HG03095 (cell line): ENCODE measurements around the gene AGBL1.

Source experiments
- ATAC-seq: cut with Tn5 transposase; IDR thresholded peaks from one replicate; pipeline ENCODE4 v1.9.1; 2021; ENCODE audit warnings: moderate library complexity; ENCODE audit not compliant: unreplicated experiment

AGBL1 gene

DNA sequence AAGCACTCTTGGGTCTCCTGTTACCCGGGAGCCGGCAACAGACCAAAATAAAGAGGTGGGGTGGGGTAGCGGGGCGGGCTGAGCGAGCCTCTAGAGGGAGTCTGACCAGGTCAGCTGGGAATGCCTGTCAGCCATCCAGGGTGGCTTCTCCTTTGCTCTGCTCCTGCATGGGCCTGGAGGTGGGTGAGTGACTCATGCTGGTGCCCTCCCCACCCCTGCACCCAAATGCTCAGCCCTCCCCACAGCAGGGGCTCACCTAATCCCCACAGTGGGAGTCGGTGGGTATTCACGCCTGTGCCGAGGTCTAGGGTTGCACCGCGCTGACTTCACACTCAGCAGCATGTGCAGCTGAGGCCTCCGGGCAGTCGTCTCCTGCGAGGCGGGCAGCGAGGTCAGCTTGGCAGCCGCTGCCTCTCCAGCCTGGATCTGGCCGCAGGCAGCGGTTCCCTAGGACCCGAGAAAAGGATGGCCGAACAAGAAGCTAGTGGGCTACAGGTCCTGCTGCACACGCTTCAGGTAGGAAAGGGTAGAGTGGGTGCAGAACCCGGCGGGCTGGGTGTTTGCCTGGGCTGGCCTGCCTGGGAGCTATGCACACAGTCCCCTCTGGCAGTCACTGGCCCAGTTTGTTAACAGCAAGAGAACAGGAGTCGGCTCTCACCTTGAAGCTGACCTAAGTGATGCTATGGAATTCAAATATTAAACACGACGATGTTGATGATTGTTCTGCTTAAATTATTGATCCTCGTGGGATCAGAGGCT is at the start of gene AGBL1:
TSS of gene AGBL1 (plus strand) at position 364 of the 759 bp plus-strand sequence.
- ATAC-seq = no peak

DNA sequence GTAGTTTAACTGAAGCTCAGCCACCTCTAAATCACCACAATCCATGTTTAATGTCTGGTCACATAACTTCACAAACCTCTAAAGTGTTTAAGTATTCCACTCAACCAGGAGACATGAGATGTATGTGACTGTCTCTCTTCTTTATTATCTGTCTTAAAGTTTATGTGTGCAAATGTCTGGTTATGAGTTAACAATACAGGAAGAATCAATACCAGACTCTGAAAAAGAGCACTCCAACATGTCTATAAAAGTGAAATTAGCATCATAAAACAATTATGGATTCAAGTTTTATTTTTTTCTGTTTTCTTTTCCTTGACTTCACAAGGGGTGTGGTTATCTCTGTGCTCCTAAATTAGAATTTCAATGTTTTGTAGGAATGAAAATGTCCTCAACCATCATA is 44.8 kb upstream of the AGBL1 start:
- no peak for ATAC-seq

DNA sequence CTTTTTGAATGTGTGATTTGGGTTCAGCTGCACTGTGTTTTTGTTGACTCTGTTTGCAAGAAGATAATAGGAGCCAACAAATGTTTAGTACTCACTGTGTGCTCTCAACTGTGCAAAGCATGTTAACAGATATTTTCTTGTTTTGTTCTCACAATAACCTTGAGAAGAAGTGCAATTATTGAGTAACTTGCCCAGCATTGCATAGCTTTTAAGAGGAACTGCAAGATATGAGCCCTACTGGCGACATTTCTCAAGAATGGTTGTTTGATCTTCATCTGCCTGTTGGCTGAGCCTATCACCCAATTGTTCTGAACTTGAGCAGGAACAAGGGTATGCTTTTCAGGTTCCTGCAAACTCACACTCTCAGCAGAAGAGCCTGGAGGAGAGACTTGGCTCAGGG is 43.4 kb upstream of the AGBL1 start:
- ATAC-seq = no peak

DNA sequence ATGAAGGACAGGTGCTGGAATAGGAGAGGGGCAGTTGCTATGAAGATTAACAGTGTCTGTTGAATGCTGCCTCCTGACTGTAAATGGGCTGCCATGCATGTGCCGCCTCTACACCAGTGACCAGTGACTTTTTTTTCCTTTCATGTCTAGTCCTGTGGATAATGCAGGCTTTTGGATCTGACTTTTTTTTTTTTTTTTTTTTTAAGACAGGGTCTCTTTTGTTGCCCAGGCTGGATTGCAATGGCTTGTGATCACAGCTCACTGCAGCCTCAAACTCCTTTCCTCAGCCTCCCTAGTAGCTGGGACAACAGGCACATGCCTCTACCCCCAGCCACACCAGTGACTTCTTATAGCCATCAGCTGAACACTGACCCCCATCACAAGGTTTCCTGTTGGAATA is 41.2 kb upstream of the AGBL1 start:
- no peak for ATAC-seq

DNA sequence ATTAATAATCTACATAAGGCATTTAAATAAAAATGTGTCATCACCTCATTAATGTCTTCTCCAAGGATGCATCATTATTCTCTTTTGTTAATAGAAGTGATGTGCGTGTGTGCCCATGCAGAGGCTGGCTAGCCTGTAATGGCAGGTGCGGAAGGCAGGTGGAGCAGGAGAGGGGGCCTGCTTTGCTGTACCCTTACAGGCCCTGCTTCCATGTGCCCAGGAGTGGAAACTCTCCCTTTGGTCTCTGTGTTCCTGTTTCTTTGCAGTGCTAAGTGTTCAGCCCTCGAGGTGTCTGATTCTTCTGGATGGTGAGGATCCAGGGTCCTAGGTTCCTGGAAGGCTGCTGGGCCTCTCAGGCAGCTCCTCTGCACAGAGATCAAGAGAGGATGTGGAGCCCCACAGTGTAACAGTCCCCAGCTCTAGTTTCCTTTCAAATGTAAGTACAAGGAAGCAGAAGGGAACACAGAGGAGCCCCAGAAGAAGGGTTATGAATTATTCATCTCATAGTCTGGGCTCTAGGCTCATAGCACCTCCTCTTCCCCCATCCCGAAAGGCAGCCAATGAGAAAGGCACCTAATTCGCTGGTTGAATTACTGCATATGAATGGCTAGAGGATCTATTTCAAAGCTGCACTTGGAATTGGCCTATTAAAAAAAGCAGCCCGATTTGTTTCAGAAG is 39.2 kb upstream of the AGBL1 start:
- ATAC-seq = no peak

DNA sequence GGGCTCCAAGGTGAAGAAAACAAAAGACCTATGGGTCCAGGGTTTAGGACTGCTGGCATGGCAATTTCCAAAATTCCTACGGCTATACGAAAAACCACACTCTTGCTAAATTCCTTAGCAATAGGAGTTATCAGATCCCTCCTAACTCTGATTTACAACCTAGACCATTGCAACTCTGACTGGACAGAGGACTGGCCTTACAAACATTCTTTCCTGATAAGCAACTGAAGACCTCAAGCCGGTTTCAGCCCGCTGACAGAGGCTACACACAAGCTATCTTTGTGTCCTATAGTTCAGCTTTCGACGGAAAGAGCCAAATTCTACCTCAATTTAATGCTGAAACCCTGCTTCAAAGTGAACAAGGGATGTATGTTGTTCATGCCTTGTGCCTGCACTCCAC is 38.3 kb upstream of the AGBL1 start:
- ATAC-seq = no peak

DNA sequence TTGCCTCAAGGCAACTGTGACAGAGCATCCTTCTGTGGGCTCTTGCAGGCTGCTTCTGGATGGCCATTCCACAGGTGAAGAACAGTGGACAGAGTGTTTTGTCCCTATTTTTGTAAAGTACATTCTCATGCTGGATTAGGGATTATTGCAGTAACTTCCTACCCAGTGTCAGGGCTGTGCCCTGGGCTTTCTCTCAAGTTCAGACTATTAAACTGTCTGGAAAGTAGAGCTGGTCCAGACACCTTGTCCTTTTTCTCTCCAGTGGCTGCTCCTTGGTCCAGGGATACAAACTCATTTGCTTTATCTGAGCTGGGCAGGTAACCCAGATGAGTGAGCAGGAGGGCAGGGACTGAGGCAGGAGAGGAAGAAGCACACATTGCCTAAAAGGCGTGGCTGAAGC is 37.4 kb upstream of the AGBL1 start:
- ATAC-seq = no peak

DNA sequence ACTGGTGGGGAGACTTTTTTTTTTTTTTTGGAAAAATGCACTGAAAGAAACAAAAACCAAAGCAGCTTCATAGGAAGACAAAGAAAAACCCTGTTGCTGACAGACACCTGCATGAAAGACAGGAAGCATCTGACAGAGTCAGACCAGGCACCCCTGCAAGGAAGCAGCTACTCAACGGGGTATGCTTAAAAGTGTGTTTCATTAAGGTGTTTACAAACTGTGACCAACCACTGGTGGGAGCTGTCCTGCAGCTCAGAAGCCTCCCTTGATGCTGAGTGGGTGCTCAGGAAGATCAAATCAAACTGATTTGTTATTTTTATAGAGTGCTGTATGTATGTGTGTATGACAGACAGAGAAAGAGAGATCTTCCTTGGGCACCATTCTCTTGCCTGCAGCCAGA is 34.7 kb upstream of the AGBL1 start:
- no peak for ATAC-seq

DNA sequence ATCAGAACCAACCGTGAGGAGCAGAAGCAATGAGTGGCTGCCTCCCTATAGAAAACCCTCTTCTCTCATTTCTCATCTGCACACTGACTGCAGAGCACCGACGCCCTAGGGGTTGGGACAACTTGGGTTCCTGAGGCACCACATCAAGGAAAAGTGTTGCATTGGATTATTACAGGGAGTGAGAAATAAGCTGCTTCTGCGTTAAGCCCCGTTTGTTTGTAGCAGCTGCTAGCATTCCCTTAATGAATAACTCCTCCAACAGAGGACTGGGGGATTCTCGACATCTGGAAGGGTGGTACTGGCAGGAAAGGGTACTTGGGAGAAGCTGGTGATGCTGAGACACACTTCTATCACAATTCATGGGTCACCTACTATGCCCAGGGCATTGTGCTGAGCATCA is 25.3 kb upstream of the AGBL1 start:
- ATAC-seq = no peak

DNA sequence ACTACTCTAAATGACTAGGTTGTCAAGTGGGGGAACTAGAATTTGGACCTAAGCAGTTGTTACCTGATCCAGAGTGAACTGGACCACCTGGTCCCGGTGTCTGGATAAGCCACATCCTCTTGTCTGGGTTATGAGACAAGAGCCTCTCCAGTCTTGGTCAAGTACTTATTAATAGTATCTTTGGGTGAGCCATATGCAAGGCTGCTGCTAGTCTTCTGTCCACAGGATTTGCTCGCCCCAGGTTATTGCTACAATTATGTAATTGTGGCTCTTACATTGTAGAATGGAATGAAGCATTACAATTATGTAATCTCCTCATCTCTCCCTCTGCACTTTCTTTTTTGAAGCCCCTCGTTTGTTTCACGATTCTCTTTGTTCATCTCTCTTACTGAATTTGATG is 24.0 kb upstream of the AGBL1 start:
- ATAC-seq = no peak

DNA sequence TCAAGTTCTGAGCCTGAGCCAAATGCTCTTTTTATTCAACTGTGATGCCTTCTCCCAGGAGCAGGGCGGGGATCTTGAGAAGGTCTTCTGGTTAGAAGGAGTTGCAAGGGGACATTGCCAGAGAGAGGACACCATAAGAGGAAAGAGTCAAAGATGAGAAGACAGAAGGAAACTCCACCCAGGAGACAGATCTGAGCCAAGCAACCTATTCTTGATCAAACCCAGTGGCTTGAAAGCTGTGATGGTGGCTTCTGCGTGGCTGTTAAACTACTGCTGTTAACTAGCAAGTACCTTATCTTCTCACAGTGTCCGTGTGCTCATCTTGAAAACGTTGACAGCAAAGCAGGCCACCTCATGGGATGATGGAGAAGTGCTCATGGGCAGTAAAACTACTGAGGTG is 19.8 kb upstream of the AGBL1 start:
- no peak for ATAC-seq

DNA sequence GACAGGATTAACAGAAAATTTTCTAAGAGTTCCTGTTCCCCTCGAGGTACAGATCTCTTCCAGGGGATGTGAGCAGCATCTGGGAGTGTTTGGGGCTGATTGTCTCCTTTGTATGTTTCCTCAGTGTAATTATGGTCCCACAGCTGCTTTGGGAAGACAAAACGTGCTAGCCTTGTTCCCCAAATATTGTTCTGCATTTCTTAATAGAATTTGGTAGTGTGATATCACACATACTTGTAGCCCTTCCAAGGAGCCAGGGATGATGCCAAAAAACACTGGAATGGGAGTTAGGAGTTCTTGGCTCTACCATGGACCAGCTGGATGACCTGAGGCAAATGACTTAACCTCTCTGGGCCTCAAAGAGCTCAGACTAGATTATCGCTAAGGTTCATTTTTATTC is 19.0 kb upstream of the AGBL1 start:
- no peak for ATAC-seq

DNA sequence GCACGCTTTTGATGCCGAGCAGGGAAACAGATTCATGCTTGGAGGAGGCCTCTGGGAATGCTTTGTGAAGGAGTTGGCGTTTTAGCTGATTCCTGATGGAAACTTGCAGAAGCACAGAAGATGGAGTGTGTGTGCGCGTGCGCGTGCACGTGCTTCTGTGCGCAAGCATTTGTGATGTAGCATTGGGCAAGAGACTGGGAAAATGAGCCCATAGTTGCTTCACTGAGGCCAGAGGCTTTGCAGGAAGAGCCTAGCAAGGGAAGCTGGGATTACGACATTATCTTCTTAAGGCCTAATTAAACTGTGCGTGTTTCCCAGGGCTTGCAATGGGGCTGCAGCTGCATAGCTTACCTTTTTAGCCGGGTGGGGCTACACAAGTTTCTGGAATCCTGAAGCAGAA is 18.1 kb upstream of the AGBL1 start:
- ATAC-seq = no peak

DNA sequence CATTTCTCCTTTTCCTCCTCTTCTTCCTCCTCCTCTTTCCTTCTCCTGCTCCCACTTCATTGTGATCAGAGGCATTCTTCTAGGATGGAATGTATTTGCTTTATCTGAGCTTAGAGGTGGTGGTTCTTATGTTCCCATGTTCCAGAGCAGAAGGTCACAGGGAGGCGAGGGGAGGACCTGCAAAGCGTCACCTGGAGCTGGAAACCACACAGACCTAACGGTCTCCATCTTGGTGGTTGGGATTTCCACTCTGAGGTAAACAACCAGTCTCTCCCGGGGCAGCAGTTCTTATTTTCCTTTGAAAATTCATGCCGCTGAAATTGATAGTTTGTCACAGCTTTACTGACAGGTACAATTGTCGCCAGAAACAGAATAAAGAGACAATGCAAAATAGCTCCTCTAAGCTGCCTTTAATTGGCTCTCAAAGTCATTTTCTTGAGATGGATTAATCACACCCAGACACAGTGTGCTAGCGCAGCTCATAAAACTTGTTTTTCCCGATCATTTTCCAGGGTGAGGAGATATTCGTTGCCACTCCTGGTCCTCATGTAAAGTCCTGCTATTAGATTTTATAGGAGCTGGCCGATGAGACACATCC is 16.9 kb upstream of the AGBL1 start:
- no peak for ATAC-seq

DNA sequence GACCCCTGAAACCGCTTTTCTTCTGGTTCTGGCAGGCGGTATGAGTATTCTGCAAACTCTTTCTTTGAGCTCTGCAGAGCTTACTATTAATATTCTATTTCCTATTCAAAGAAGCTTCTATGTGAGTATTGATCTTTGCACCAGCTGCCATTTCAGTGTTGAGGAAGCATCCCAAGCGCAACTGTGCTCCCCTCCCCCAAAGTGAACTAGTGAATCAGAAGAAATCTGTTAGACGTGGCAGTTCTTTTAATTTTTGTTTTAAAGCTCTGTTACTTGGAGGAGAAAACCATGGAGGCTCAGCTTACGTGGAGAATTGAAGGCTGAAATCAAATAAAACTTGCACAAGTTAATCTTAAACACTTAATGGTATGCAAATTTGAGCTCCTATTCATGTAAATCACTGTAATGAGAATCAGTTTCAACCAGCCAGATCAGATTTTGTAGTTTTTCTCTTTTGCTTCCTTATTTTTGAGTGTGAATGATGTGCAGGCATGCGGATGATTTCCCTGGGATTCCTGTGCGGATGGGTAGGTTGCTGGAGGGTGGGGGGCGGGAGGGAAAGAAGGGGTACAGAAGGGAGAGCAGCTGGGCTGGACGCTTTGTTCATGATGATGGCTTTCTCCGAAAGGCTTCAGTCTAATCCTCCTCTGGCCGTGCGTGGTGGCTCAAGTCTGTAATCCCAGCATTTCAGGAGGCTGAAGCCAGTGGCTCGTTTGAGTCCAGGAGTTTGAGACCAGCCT is 16.1 kb upstream of the AGBL1 start:
- ATAC-seq = no peak

DNA sequence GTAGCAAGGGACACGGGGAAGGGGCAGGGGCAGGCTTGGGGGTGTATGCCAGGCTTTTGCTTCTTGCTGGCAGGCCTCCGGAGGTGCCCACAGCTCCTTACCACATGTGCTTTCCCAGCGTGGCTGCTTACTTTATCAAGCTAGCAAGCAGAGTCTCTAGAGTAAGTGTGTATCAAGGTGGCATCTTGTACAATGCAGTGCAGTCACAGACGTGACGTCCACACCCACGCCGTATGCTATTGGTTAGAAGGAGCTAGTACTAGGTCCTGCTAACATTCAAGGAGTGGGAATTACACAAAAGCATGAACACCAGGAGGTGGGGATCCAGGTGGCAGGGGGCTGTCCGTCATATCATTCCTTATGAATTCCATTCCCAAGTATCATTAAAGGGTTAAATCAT is 15.3 kb upstream of the AGBL1 start:
- no peak for ATAC-seq

DNA sequence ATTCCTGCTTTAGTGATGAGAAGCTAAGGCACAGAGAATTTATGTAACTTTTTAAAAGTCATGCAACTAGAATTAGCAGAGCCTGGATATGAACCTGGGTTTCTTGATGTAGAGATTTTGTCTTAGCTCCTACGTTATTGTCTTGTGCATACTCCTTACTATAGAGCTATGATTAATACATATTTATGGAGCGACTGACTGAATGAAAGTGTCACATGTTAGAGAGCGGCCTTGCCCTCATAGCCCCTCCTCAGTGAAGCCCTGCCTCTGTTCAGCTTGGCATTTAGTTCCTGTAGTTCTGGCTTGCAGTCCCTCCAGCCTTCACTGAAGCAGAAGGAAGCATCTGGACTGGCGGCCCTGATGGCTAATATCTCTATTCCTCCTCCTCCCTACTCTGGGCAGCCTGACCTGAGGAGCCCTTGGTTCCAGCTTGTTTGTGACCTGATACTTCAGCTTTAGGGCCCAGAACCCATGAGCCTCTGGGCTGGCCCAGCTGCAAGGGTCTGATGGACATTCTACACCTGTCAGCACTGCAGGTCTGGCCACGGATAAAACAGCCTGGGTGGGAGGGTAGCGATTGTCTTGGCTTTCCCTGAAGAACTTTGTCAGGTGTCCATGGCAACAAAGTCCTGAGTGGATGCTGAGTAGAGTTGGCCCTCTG is 13.4 kb upstream of the AGBL1 start:
- ATAC-seq = no peak

DNA sequence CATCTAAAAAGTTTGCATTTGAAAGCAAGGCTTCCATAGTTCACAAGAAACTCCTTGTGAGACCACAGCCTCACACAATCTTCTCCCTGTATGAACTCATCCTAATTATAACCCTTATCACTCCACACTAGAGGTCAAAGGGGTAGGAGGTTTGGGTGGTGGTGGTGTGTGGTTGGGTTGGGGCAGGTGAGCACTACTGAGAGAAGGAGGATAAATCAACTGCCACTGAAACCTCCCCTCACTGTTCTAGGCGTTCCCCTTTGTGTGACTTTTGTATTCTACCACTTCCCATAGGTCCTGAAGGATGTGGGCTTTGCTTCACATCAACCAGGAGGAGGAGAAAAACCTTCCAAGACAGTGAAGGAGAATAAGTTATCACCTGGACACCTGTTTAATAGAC is 6.4 kb upstream of the AGBL1 start:
- no peak for ATAC-seq

DNA sequence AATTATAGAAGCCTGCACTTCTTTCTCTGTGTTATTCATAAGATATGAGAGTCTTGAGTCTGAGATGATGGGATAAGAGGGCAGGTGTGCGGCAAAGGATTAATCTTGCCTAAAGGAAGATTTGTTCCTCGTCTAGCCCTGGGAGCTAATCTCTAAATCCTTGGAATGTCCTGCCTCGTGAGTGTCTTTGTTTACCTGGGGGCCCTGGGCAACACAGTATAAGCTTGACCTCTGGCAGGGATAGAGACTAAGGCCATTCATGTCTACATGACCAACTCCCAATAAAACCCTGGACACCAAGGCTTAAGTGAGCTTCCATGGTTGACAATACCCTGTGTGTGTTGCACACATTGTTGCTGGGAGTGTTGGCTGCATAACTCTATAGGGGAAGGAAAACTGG is 3.2 kb upstream of the AGBL1 start:
- ATAC-seq = no peak

DNA sequence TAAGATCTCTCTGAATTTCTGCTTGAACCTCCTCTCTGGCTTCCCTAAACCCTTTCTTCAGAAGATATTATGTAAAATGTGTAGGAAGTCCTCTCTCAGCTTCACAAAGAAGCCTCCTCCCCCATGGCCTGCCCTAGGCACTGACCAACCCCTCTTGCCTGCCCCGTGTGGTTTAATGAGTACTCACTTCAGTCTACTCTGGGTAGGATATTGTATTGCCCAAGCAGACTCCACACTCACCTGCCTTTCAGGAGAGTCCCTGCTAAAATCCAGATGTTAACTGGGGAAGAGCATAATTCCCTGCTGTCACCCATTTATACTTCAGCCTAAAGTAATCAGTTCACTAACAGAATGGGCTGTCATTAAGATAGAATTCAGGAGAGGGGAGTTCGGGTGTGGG is 2.6 kb upstream of the AGBL1 start:
- no peak for ATAC-seq

DNA sequence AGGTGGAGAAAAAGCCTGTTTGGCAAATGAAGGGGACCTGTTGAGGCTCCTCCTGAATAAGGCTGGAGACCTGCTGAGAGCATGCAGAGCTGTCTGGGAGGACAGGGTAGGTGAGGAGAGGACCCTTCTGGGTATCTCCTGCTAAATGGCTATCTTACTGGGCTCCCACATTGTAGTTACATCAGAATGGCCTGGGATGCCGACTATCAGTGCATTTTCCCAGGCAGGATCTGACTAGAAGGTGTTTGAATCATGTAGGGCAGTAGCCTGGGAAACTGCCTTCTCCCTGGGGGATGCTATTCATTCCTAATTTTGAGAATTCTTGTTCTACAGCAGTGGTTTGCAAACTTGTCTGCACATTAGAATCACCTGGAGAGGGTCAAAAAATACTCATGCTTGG is 631 bp downstream of the AGBL1 start:
- no peak for ATAC-seq
